Skeletal muscle satellite cell (primary cell): Measurements from ENCODE around the gene HCN2.

Experiments
- H3K27me3 ChIP-seq: 2 replicates; pipeline ENCODE4 v1.7.0; 2013; ENCODE audit warnings: low read length; ENCODE audit not compliant: control insufficient read depth, insufficient read depth
- H3K36me3 ChIP-seq: 2 replicates; pipeline ENCODE4 v1.7.0; 2013; ENCODE audit warnings: mild to moderate bottlenecking, control low read depth, low read length; ENCODE audit not compliant: insufficient read depth
- H3K4me1 ChIP-seq: 2 replicates; pipeline ENCODE4 v1.7.0; 2013; ENCODE audit warnings: low read length; ENCODE audit not compliant: control insufficient read depth, insufficient read depth
- H3K4me2 ChIP-seq: 2 replicates; pipeline ENCODE4 v1.7.0; 2013; ENCODE audit warnings: mild to moderate bottlenecking, low read length
- H3K4me3 ChIP-seq: 2 replicates; pipeline ENCODE4 v1.7.0; 2013; ENCODE audit warnings: low read length
- H3K9ac ChIP-seq: 2 replicates; pipeline ENCODE4 v1.7.0; 2013; ENCODE audit warnings: mild to moderate bottlenecking, low read depth, low read length, moderate library complexity
- H3K9me3 ChIP-seq: replicated peaks from 2 replicates; pipeline ENCODE4 v1.7.0; 2013; ENCODE audit warnings: mild to moderate bottlenecking, control low read depth, low read length

Gene HCN2

GRCh38 chr19:641702-642101 is 52.0 kb downstream of the HCN2 start:
- H3K36me3 ChIP-seq, result peaks cover 22% of the 10 kb centered on the region
- H3K4me3 ChIP-seq, result no peak overlapping the region
- peaks cover 6% of the 10 kb centered on the region for H3K4me1 ChIP-seq
- no peak overlapping the region for H3K9ac ChIP-seq
- H3K27me3 ChIP-seq, result no peaks in the 10 kb centered on the region
- H3K4me2 ChIP-seq, result no peak overlapping the region
- H3K9me3 ChIP-seq, result no peaks in the 10 kb centered on the region

GRCh38 chr19:642767-643727 is 53.4 kb downstream of the HCN2 start:
- Histone ChIP-seq H3K27me3 (no peaks in the 10 kb centered on the region), H3K9ac (no peak overlapping the region), H3K9me3 (no peaks in the 10 kb centered on the region), H3K4me2 (no peak overlapping the region), H3K4me1 (peaks cover 6% of the 10 kb centered on the region), H3K4me3 (no peak overlapping the region), H3K36me3 (peaks cover 33% of the 10 kb centered on the region)

GRCh38 chr19:643736-644135 is 54.1 kb downstream of the HCN2 start:
- Histone ChIP-seq H3K4me1 (peaks cover 6% of the 10 kb centered on the region), H3K4me2 (no peak overlapping the region), H3K36me3 (peaks cover 37% of the 10 kb centered on the region), H3K9ac (no peak overlapping the region), H3K9me3 (no peaks in the 10 kb centered on the region), H3K27me3 (no peaks in the 10 kb centered on the region), H3K4me3 (no peak overlapping the region)

- Histone ChIP-seq H3K9ac (no peak overlapping the region), H3K4me1 (peaks cover 1% of the 10 kb centered on the region), H3K4me2 (no peak overlapping the region), H3K36me3 (peaks cover 41% of the 10 kb centered on the region), H3K4me3 (no peak overlapping the region), H3K27me3 (no peaks in the 10 kb centered on the region), H3K9me3 (no peaks in the 10 kb centered on the region)
These were observed 54.7 kb downstream of the HCN2 start for GRCh38 chr19:644363-644762.

GRCh38 chr19:644789-645188 is 55.1 kb downstream of the HCN2 start:
- H3K9ac ChIP-seq, result no peak overlapping the region
- H3K9me3 ChIP-seq, result no peaks in the 10 kb centered on the region
- peaks cover 44% of the 10 kb centered on the region for H3K36me3 ChIP-seq
- H3K4me3 ChIP-seq, result no peak overlapping the region
- H3K4me1 ChIP-seq, result no peaks in the 10 kb centered on the region
- no peak overlapping the region for H3K4me2 ChIP-seq
- no peaks in the 10 kb centered on the region for H3K27me3 ChIP-seq

- H3K9ac ChIP-seq, result no peak overlapping the region
- H3K4me1 ChIP-seq, result no peaks in the 10 kb centered on the region
- H3K4me3 ChIP-seq, result no peak overlapping the region
- H3K36me3 ChIP-seq, result peaks cover 48% of the 10 kb centered on the region
- no peaks in the 10 kb centered on the region for H3K9me3 ChIP-seq
- no peaks in the 10 kb centered on the region for H3K27me3 ChIP-seq
- no peak overlapping the region for H3K4me2 ChIP-seq
These were observed 56.5 kb downstream of the HCN2 start for GRCh38 chr19:645912-646778.

- Histone ChIP-seq H3K27me3 (no peaks in the 10 kb centered on the region), H3K9me3 (no peaks in the 10 kb centered on the region), H3K36me3 (peaks cover 56% of the 10 kb centered on the region), H3K4me2 (no peak overlapping the region), H3K9ac (no peak overlapping the region), H3K4me3 (no peak overlapping the region), H3K4me1 (no peaks in the 10 kb centered on the region)
These were observed 57.3 kb downstream of the HCN2 start for GRCh38 chr19:646779-647565.

- H3K9me3 ChIP-seq, result no peaks in the 10 kb centered on the region
- H3K4me3 ChIP-seq, result no peak overlapping the region
- H3K36me3 ChIP-seq, result peaks cover 59% of the 10 kb centered on the region
- no peak overlapping the region for H3K9ac ChIP-seq
- no peaks in the 10 kb centered on the region for H3K4me1 ChIP-seq
- no peak overlapping the region for H3K4me2 ChIP-seq
- H3K27me3 ChIP-seq, result no peaks in the 10 kb centered on the region
These were observed 58.0 kb downstream of the HCN2 start for GRCh38 chr19:647566-648284.

- H3K4me2 ChIP-seq, result no peak overlapping the region
- H3K9ac ChIP-seq, result no peak overlapping the region
- H3K27me3 ChIP-seq, result no peaks in the 10 kb centered on the region
- no peak overlapping the region for H3K4me3 ChIP-seq
- H3K9me3 ChIP-seq, result no peaks in the 10 kb centered on the region
- peaks cover 65% of the 10 kb centered on the region for H3K36me3 ChIP-seq
- H3K4me1 ChIP-seq, result no peaks in the 10 kb centered on the region
These were observed 58.6 kb downstream of the HCN2 start for GRCh38 chr19:648305-648704.

GRCh38 chr19:648904-649801 is 59.5 kb downstream of the HCN2 start:
- Histone ChIP-seq H3K9ac (no peak overlapping the region), H3K36me3 (peaks cover 73% of the 10 kb centered on the region), H3K4me1 (no peaks in the 10 kb centered on the region), H3K9me3 (no peaks in the 10 kb centered on the region), H3K4me3 (no peak overlapping the region), H3K4me2 (no peak overlapping the region), H3K27me3 (no peaks in the 10 kb centered on the region)
